Vagina (tissue), 2 donors: Measurements from ENCODE around the gene DOCK4.

ENCODE experiments used
- POLR2A ChIP-seq, 2 donors: fragments of 450-650 bp; IDR thresholded peaks; one replicate each; pipeline ENCODE4 v1.6.1; 2017; ENCODE audit warnings: antibody characterized with exemption in 2 of 2, mild to moderate bottlenecking in 2 of 2, moderate library complexity in 2 of 2
- POLR2AphosphoS5 ChIP-seq, 2 donors: sonication (generic); formaldehyde crosslinking; IDR thresholded peaks; one replicate each; pipeline ENCODE4 v1.9.0; 2017; ENCODE audit warnings: antibody characterized with exemption in 2 of 2, mild to moderate bottlenecking in 2 of 2, low read depth in 1 of 2; ENCODE audit not compliant: insufficient read depth in 1 of 2
- TF ChIP-seq, protein P1 (sequence below), 3 experiments: fragments of 450-650 bp in 2 of 3; fragments of 200-600 bp in 1 of 3; sonication (generic) in 1 of 3; IDR thresholded peaks; one replicate each; pipeline ENCODE4 v1.5.1; 2017 to 2019; ENCODE audit warnings: antibody characterized with exemption in 3 of 3, mild to moderate bottlenecking in 2 of 3, moderate library complexity in 2 of 3

DNA sequence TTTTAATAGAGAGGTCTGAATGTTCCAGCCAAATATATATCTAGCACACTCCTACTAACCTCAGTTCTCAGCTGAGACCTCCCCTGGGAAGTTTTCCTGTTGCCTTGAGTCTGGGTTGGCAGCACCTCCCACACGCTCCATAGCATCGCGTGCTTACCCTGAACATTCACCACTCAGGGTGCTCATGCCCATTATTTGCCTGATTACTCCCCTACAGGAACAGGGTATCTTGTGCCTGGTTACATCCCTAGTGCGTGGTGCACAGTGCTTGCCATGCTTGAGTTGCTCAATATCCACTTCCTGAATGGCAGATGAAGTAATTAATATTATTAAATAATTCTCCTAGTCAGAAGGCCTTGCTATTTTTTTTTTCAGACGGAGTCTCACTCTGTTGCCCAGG lies 374.0 kb downstream of the DOCK4 start:
- TF ChIP-seq, protein P1, sequence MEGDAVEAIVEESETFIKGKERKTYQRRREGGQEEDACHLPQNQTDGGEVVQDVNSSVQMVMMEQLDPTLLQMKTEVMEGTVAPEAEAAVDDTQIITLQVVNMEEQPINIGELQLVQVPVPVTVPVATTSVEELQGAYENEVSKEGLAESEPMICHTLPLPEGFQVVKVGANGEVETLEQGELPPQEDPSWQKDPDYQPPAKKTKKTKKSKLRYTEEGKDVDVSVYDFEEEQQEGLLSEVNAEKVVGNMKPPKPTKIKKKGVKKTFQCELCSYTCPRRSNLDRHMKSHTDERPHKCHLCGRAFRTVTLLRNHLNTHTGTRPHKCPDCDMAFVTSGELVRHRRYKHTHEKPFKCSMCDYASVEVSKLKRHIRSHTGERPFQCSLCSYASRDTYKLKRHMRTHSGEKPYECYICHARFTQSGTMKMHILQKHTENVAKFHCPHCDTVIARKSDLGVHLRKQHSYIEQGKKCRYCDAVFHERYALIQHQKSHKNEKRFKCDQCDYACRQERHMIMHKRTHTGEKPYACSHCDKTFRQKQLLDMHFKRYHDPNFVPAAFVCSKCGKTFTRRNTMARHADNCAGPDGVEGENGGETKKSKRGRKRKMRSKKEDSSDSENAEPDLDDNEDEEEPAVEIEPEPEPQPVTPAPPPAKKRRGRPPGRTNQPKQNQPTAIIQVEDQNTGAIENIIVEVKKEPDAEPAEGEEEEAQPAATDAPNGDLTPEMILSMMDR (IDR thresholded peaks at IDR 0.05), result no peak
- TF ChIP-seq POLR2AphosphoS5 (IDR thresholded peaks at IDR 0.05; ENCODE audit: insufficient read depth in 1 of 2, low read depth in 1 of 2) (no peak), POLR2A (IDR thresholded peaks at IDR 0.05) (no peak)
